K562 (cell line): Measurements from ENCODE around the gene DNAH8. TPM values are rescaled to one million over a fixed set of nuclear protein-coding genes. Genes with fewer than 3 reads are reported as not detected.

Experiments used
- ATAC-seq: fragments of 200-7000 bp; cut with Tn5 transposase; 3 replicates; pipeline ENCODE4 v1.9.1; 2020; ENCODE audit warnings: moderate library complexity
- BruUV-seq: library from RNA; stranded (reverse); fragments of 400-500 nt; replicated peaks from 2 replicates; lab custom pipeline; 2021; lab: Mats Ljungman, UMichigan
- CTCF ChIA-PET: fragments of 300-600 bp; formaldehyde crosslinking; extraction: SDS; loops from one replicate; lab custom pipeline; 2021; ENCODE audit warnings: low intra/inter-chr PET ratio; lab: Yijun Ruan, JAX
- POLR2A ChIA-PET: fragments of 300-600, 350-650 bp; sonication (Branson Sonifier 250); formaldehyde crosslinking; extraction: SDS; loops from one replicate; lab custom pipeline; 2021; ENCODE audit warnings: antibody characterized with exemption, inconsistent platforms; lab: Yijun Ruan, JAX
- DNase-seq, 4 experiments: peaks; one replicate each; pipeline versions ENCODE4 v3.0.0 to v3.0.0-alpha.2; 2011 to 2018; ENCODE audit warnings: low spot score in 3 of 4, mixed read lengths in 3 of 4; ENCODE audit errors: extremely low read depth in 1 of 4
- FAIRE-seq: peaks from 2 replicates; lab custom pipeline; 2011; peaks lifted over from hg19 to GRCh38; lab: Jason Lieb, UNC
- H2AFZ ChIP-seq: 2 replicates; pipeline ENCODE4 v1.6.0; 2011; ENCODE audit warnings: low read depth, low read length, control low read depth, inconsistent platforms
- H3K27ac ChIP-seq: fragments of 200-600 bp; 3 replicates; pipeline ENCODE4 v1.8.0; 2011; ENCODE audit warnings: low read depth, mild to moderate bottlenecking, control low read depth, inconsistent platforms, low read length, moderate library complexity, mixed read lengths; ENCODE audit errors: extremely low read depth
- H3K27me3 ChIP-seq, 2 experiments: fragments of 300-600 bp in 1 of 2; 2 replicates in 1 of 2; 3 replicates in 1 of 2; pipeline versions ENCODE4 v1.6.0 to v1.8.0; 2011; ENCODE audit warnings: inconsistent platforms in 2 of 2, low read length in 2 of 2, mild to moderate bottlenecking in 1 of 2, mixed read lengths in 1 of 2, moderate library complexity in 1 of 2; ENCODE audit not compliant: control insufficient read depth in 2 of 2, insufficient read depth in 2 of 2
- H3K36me3 ChIP-seq: fragments of 300-600 bp; 3 replicates; pipeline ENCODE4 v1.8.0; 2011; ENCODE audit warnings: mild to moderate bottlenecking, low read length, inconsistent platforms; ENCODE audit not compliant: control insufficient read depth, insufficient read depth
- H3K4me1 ChIP-seq, 2 experiments: fragments of 200-600 bp in 1 of 2; replicated peaks in 1 of 2; 2 replicates in 1 of 2; 3 replicates in 1 of 2; pipeline versions ENCODE4 v1.5.1 to v1.8.0; 2011; ENCODE audit warnings: inconsistent platforms in 2 of 2, low read length in 2 of 2, mild to moderate bottlenecking in 1 of 2, mixed read lengths in 1 of 2, moderate library complexity in 1 of 2; ENCODE audit not compliant: control insufficient read depth in 2 of 2, insufficient read depth in 2 of 2
- H3K4me2 ChIP-seq: 2 replicates; pipeline ENCODE4 v1.6.1; 2011; ENCODE audit warnings: low read length, control low read depth, inconsistent platforms, mixed read lengths; ENCODE audit not compliant: insufficient read depth
- H3K4me3 ChIP-seq: fragments of 200-600 bp; sonication (generic), shearing (Covaris generic); 2 replicates; pipeline ENCODE4 v1.5.1; 2016; ENCODE audit warnings: control low read depth, inconsistent platforms
- H3K79me2 ChIP-seq: fragments of 200-600 bp; 3 replicates; pipeline ENCODE4 v1.8.0; 2011; ENCODE audit warnings: low read length, inconsistent platforms; ENCODE audit not compliant: control insufficient read depth, insufficient read depth
- H3K9ac ChIP-seq, 2 experiments: 2 replicates each; pipeline versions ENCODE4 v1.6.0 to v1.6.1; 2011; ENCODE audit warnings: low read depth in 2 of 2, low read length in 2 of 2, control low read depth in 1 of 2, inconsistent platforms in 1 of 2, mild to moderate bottlenecking in 1 of 2, mixed read lengths in 1 of 2; ENCODE audit not compliant: insufficient read depth in 1 of 2
- H3K9me1 ChIP-seq: one replicate; pipeline ENCODE4 v1.6.0; 2011; ENCODE audit warnings: inconsistent platforms, mild to moderate bottlenecking, low read length, moderate library complexity; ENCODE audit not compliant: control insufficient read depth, insufficient read depth
- H3K9me3 ChIP-seq: replicated peaks from 2 replicates; pipeline ENCODE4 v1.5.1; 2011; ENCODE audit warnings: low read depth, low read length, inconsistent platforms; ENCODE audit not compliant: control insufficient read depth, insufficient read depth
- H4K20me1 ChIP-seq: replicated peaks from 2 replicates; pipeline ENCODE4 v1.6.1; 2011; ENCODE audit warnings: low read length, inconsistent platforms, mixed read lengths; ENCODE audit not compliant: control insufficient read depth, insufficient read depth
- ATF3 ChIP-seq, 2 experiments: fragments of 450-650 bp in 1 of 2; sonication (generic) in 1 of 2; formaldehyde crosslinking in 1 of 2; IDR thresholded peaks in 1 of 2; conservative IDR thresholded peaks in 1 of 2; 2 replicates each; pipeline versions ENCODE4 v1.6.1 to v1.8.1; 2016 to 2023; ENCODE audit warnings: mild to moderate bottlenecking in 2 of 2, moderate library complexity in 2 of 2, inconsistent platforms in 1 of 2, missing genetic modification reagents in 1 of 2
- ESRRB ChIP-seq: fragments of 250-450 bp; sonication (Bioruptor Pico); IDR thresholded peaks from 2 replicates; pipeline ENCODE4 v1.5.0; 2020; ENCODE audit warnings: mild to moderate bottlenecking, moderate library complexity, borderline replicate concordance
- MEF2D ChIP-seq: conservative IDR thresholded peaks from 2 replicates; pipeline ENCODE4 v1.6.1; 2016; ENCODE audit warnings: low read depth, missing genetic modification characterization, missing compliant biosample characterization
- NR2C2 ChIP-seq, 2 experiments: fragments of 200-800 bp in 1 of 2; sonication (Bioruptor generic) in 1 of 2; sonication (generic) in 1 of 2; formaldehyde crosslinking in 1 of 2; IDR thresholded peaks; 2 replicates each; pipeline versions ENCODE4 v1.6.1 to v1.8.0; 2016 to 2022; ENCODE audit warnings: mild to moderate bottlenecking in 1 of 2, missing compliant biosample characterization in 1 of 2, missing genetic modification characterization in 1 of 2, missing genetic modification reagents in 1 of 2
- PHB ChIP-seq: fragments of 250-450 bp; sonication (Bioruptor Pico); IDR thresholded peaks from 2 replicates; pipeline ENCODE4 v1.5.0; 2021
- PKNOX1 ChIP-seq: fragments of 450-650 bp; IDR thresholded peaks from 2 replicates; pipeline ENCODE4 v1.6.1; 2016
- RBM25 ChIP-seq: fragments of 200-400 bp; formaldehyde crosslinking; IDR thresholded peaks from 2 replicates; pipeline ENCODE4 v1.6.1; 2018; ENCODE audit warnings: low read length, low read depth, moderate library complexity; ENCODE audit not compliant: severe bottlenecking
- RUNX1 ChIP-seq: sonication (generic); IDR thresholded peaks from 2 replicates; pipeline ENCODE4 v1.6.1; 2016; ENCODE audit warnings: antibody characterized with exemption, low read depth
- U2AF2 ChIP-seq: fragments of 200-400 bp; formaldehyde crosslinking; optimal IDR thresholded peaks from 2 replicates; pipeline ENCODE3; 2017; ENCODE audit warnings: low read depth, mild to moderate bottlenecking, low read length
- ZBTB17 ChIP-seq: fragments of 450-650 bp; formaldehyde crosslinking; IDR thresholded peaks from 2 replicates; pipeline ENCODE4 v1.4.0; 2020; ENCODE audit warnings: mild to moderate bottlenecking
- ZBTB7A ChIP-seq: IDR thresholded peaks from 2 replicates; pipeline ENCODE4 v1.6.1; 2011; ENCODE audit warnings: low read depth, mild to moderate bottlenecking, low read length, moderate library complexity, borderline replicate concordance; ENCODE audit not compliant: control insufficient read depth
- ZNF23 ChIP-seq: fragments of 250-450 bp; sonication (Bioruptor Pico); IDR thresholded peaks from 2 replicates; pipeline ENCODE4 v1.4.0; 2020; ENCODE audit warnings: mild to moderate bottlenecking
- ZNF253 ChIP-seq: fragments of 250-450 bp; sonication (Bioruptor Pico); conservative IDR thresholded peaks from 2 replicates; pipeline ENCODE4 v1.6.1; 2021; ENCODE audit warnings: mild to moderate bottlenecking
- ZNF76 ChIP-seq: fragments of 250-450 bp; sonication (Bioruptor Pico); IDR thresholded peaks from 2 replicates; pipeline ENCODE4 v1.4.0; 2020; ENCODE audit warnings: mild to moderate bottlenecking, moderate library complexity, borderline replicate concordance
- WGBS: fragments of 100-300 bp; shearing (Covaris generic); methylation state at CpG from one replicate; pipeline ENCODE4 v1.1.6; 2016; ENCODE audit warnings: low coverage, mixed read lengths; ENCODE audit not compliant: insufficient coverage; ENCODE audit errors: missing lambda C conversion rate; 5-methylcytosine and 5-hydroxymethylcytosine counted together
- in situ Hi-C: fragments of 300-500 bp; cut with MboI; formaldehyde crosslinking; loops from 4 replicates; pipeline ENCODE4 v1.15.0; 2018; ENCODE audit warnings: inconsistent platforms, mixed read lengths
- intact Hi-C: fragments of 100-400 bp; cut with micrococcal nuclease; formaldehyde crosslinking; loops from 2 replicates; pipeline ENCODE4 v1.14.2; 2022
- polyA plus RNA-seq, 8 experiments: library from polyadenylated mRNA; depleted of rRNA in 4 of 8; stranded (reverse) in 5 of 8; unstranded in 3 of 8; fragments of >200 nt; fragmentation: Nextera tagmentation in 2 of 8; fragmentation: Illumina TruSeq in 1 of 8; extraction: Ambion mirVana in 2 of 8; extraction: Trizol in 1 of 8; gene quantifications; 2 replicates each; pipeline versions ENCODE4 v1.2.1 to v1.2.3, GENCODE V29; 2011 to 2014; ENCODE audit warnings: inconsistent platforms in 1 of 8, missing spikeins in 1 of 8
- total RNA-seq, 7 experiments: library from RNA; depleted of rRNA in 6 of 7; stranded (reverse); fragments of >200 nt in 6 of 7; fragmentation: Illumina TruSeq in 2 of 7; extraction: Trizol in 2 of 7; gene quantifications; 2 replicates each; pipeline versions ENCODE4 v1.2.1 to v1.2.3, GENCODE V29; 2011 to 2021; ENCODE audit warnings: low replicate concordance in 1 of 7

DNAH8 gene
- total and polyA plus RNA-seq, 9 of the 15 experiments (the other 6 are each of a cell fraction or from before 2014, with no cell fraction given) = 1.2 to 4.2 (median 2.9) TPM

GRCh38 chr6:38975621-38976049 is 260.5 kb downstream of the DNAH8 start:
- 0% methylated on average over 2 of the region's 2 CpGs for WGBS
- TF ChIP-seq RUNX1 = no peak
- no peak for TF ChIP-seq ZNF23
- TF ChIP-seq ATF3 (IDR thresholded peaks at IDR 0.05) = no peak
- TF ChIP-seq ATF3 (CRISPR knock-in tag; conservative IDR thresholded peaks at IDR 0.05) = no peak
- TF ChIP-seq ZNF253 (CRISPR knock-in tag) = no peak
- TF ChIP-seq, all 486 proteins: peak for 0
- no peaks in the 10 kb centered on the region for H3K36me3 ChIP-seq
- ChIA-PET POLR2A (no interaction called here), CTCF (no interaction called here)
- H3K79me2 ChIP-seq = no peaks in the 10 kb centered on the region
- peaks cover 2 to 6% of the 10 kb centered on the region in 2 experiments; a peak in 3 of 5 replicates for H3K27me3 ChIP-seq
- BruUV-seq = no TSS peak
- H3K9me1 ChIP-seq = no peaks in the 10 kb centered on the region
- no peak overlapping the region for H3K27ac ChIP-seq
- DNase-seq (no peak), FAIRE-seq (no peak), ATAC-seq (no peak)
- no peaks in the 10 kb centered on the region for H3K4me1 ChIP-seq
- H3K9ac ChIP-seq = no peak overlapping the region
- no peaks in the 10 kb centered on the region for H4K20me1 ChIP-seq
- H2AFZ ChIP-seq = no peak overlapping the region
- in situ Hi-C loops (no loop called here), intact Hi-C loops (no loop called here)
- H3K4me3 ChIP-seq = no peak overlapping the region
- no peak overlapping the region for H3K4me2 ChIP-seq
- H3K9me3 ChIP-seq = no peaks in the 10 kb centered on the region

GRCh38 chr6:38976051-38976450 is 260.9 kb downstream of the DNAH8 start:
- TF ChIP-seq ZBTB17 (CRISPR knock-in tag) (no peak), ESRRB (CRISPR knock-in tag) (no peak), MEF2D (no peak), U2AF2 (no peak), NR2C2 (CRISPR knock-in tag; IDR thresholded peaks at IDR 0.05) (no peak), NR2C2 (tag; IDR thresholded peaks at IDR 0.05) (no peak), ZBTB7A (no peak), RBM25 (no peak), ZNF76 (CRISPR knock-in tag) (no peak), PHB (CRISPR knock-in tag) (no peak), PKNOX1 (no peak)
- CTCF ChIA-PET = no interaction called here
- no peaks in the 10 kb centered on the region for H3K9me1 ChIP-seq
- no peak overlapping the region for H3K4me3 ChIP-seq
- H3K4me1 ChIP-seq = no peaks in the 10 kb centered on the region
- intact Hi-C loops (no loop called here), in situ Hi-C loops (no loop called here)
- H2AFZ ChIP-seq = no peak overlapping the region
- POLR2A ChIA-PET = interaction anchor here (1.1 kb wide), 1 partner anchor 21 kb away, joined by 3 read pairs; no protein-coding TSS in a partner anchor
- H4K20me1 ChIP-seq = no peaks in the 10 kb centered on the region
- DNase-seq (no peak), ATAC-seq (no peak), FAIRE-seq (no peak)
- peaks cover 2 to 6% of the 10 kb centered on the region in 2 experiments; a peak in 3 of 5 replicates for H3K27me3 ChIP-seq
- H3K4me2 ChIP-seq = no peak overlapping the region
- BruUV-seq = no TSS peak
- H3K9ac ChIP-seq = no peak overlapping the region
- H3K27ac ChIP-seq = no peak overlapping the region
- H3K36me3 ChIP-seq = no peaks in the 10 kb centered on the region
- WGBS = 0% methylated on average over 3 of the region's 3 CpGs
- H3K79me2 ChIP-seq = no peaks in the 10 kb centered on the region
- H3K9me3 ChIP-seq = no peaks in the 10 kb centered on the region
